ENCODE measurements around the gene PJA2. TPM values are rescaled to one million over a fixed set of nuclear protein-coding genes. Genes with fewer than 3 reads are reported as not detected.

Gene PJA2
- total and polyA plus RNA-seq, 9 of the 15 experiments (the other 6 are each of a cell fraction or from before 2014, with no cell fraction given), result 25.1 to 82.1 (median 50.1) TPM

- in situ Hi-C loops (cut with MboI), result no loop called here
- H3K36me3 ChIP-seq (ENCODE audit: control insufficient read depth, insufficient read depth, low read length), result no peaks in the 10 kb centered on the region
- H3K27me3 ChIP-seq (ENCODE audit: control insufficient read depth in 2 of 2, insufficient read depth in 2 of 2, low read length in 2 of 2), result peaks cover 18 to 19% of the 10 kb centered on the region in 2 experiments
- ChIA-PET CTCF (ENCODE audit: low intra/inter-chr PET ratio) (no interaction called here), POLR2A (no interaction called here)
- no peak overlapping the region for H3K4me3 ChIP-seq
- H3K79me2 ChIP-seq (ENCODE audit: control insufficient read depth, insufficient read depth, low read length), result no peaks in the 10 kb centered on the region
- H3K9ac ChIP-seq (ENCODE audit: insufficient read depth in 1 of 2, low read depth in 2 of 2, low read length in 2 of 2), result no peak overlapping the region
- no peaks in the 10 kb centered on the region for H3K9me1 ChIP-seq (ENCODE audit: control insufficient read depth, insufficient read depth, low read length)
- intact Hi-C loops (cut with micrococcal nuclease), result no loop called here
- TF ChIP-seq SNAPC5 (CRISPR knock-in tag; IDR thresholded peaks at IDR 0.05) (no peak), IRF1 (CRISPR knock-in tag; IDR thresholded peaks at IDR 0.05; ENCODE audit: borderline replicate concordance) (no peak)
- no peaks in the 10 kb centered on the region for H3K9me3 ChIP-seq (replicated peaks; ENCODE audit: control insufficient read depth, insufficient read depth, low read depth, low read length)
- H3K4me1 ChIP-seq (replicated peaks in 1 of 2; ENCODE audit: control insufficient read depth in 2 of 2, insufficient read depth in 2 of 2, low read length in 2 of 2), result no peaks in the 10 kb centered on the region
- no peak overlapping the region for H3K4me2 ChIP-seq (ENCODE audit: insufficient read depth, low read length)
- peak; percentile 44 for FAIRE-seq
- no TSS peak for BruUV-seq (replicated peaks)
- no peak overlapping the region for H3K27ac ChIP-seq (ENCODE audit: extremely low read depth, low read depth, low read length)
- no peak for DNase-seq (ENCODE audit: extremely low read depth in 1 of 4, low spot score in 3 of 4)
- H4K20me1 ChIP-seq (replicated peaks; ENCODE audit: control insufficient read depth, insufficient read depth, low read length), result no peaks in the 10 kb centered on the region
- H2AFZ ChIP-seq (ENCODE audit: low read depth, low read length), result no peak overlapping the region
- no peak for ATAC-seq
- WGBS (ENCODE audit: insufficient coverage, low coverage, missing lambda C conversion rate), result 0% methylated on average over 2 of the region's 2 CpGs
Observed at GRCh38 chr5:109313127-109313526, 96.6 kb downstream of the PJA2 start.

GRCh38 chr5:109312695-109313094 lies 97.1 kb downstream of the PJA2 start:
- ChIA-PET POLR2A (no interaction called here), CTCF (ENCODE audit: low intra/inter-chr PET ratio) (no interaction called here)
- Histone ChIP-seq H3K27ac (ENCODE audit: extremely low read depth, low read depth, low read length) (no peak overlapping the region), H3K4me2 (ENCODE audit: insufficient read depth, low read length) (no peak overlapping the region), H3K36me3 (ENCODE audit: control insufficient read depth, insufficient read depth, low read length) (no peaks in the 10 kb centered on the region), H3K27me3 (ENCODE audit: control insufficient read depth in 2 of 2, insufficient read depth in 2 of 2, low read length in 2 of 2) (peaks cover 18 to 21% of the 10 kb centered on the region in 2 experiments), H3K4me3 (no peak overlapping the region), H3K79me2 (ENCODE audit: control insufficient read depth, insufficient read depth, low read length) (no peaks in the 10 kb centered on the region), H3K9me3 (replicated peaks; ENCODE audit: control insufficient read depth, insufficient read depth, low read depth, low read length) (no peaks in the 10 kb centered on the region), H2AFZ (ENCODE audit: low read depth, low read length) (no peak overlapping the region), H3K9ac (ENCODE audit: insufficient read depth in 1 of 2, low read depth in 2 of 2, low read length in 2 of 2) (no peak overlapping the region), H3K9me1 (ENCODE audit: control insufficient read depth, insufficient read depth, low read length) (no peaks in the 10 kb centered on the region), H4K20me1 (replicated peaks; ENCODE audit: control insufficient read depth, insufficient read depth, low read length) (no peaks in the 10 kb centered on the region), H3K4me1 (replicated peaks in 1 of 2; ENCODE audit: control insufficient read depth in 2 of 2, insufficient read depth in 2 of 2, low read length in 2 of 2) (no peaks in the 10 kb centered on the region)
- 0% methylated on average over 2 of the region's 2 CpGs for WGBS (ENCODE audit: insufficient coverage, low coverage, missing lambda C conversion rate)
- ATAC-seq (no peak), FAIRE-seq (no peak), DNase-seq (ENCODE audit: extremely low read depth in 1 of 4, low spot score in 3 of 4) (no peak)
- BruUV-seq (replicated peaks), result no TSS peak
- TF ChIP-seq SRF (CRISPR knock-in tag; IDR thresholded peaks at IDR 0.05) (no peak), ZKSCAN3 (CRISPR knock-in tag; IDR thresholded peaks at IDR 0.05) (no peak), ZBTB1 (CRISPR knock-in tag; IDR thresholded peaks at IDR 0.05; ENCODE audit: borderline replicate concordance, low read depth) (no peak), RBBP5 (IDR thresholded peaks at IDR 0.05; ENCODE audit: borderline replicate concordance, insufficient read depth, low read length, poor library complexity, severe bottlenecking) (no peak), BRF2 (IDR thresholded peaks at IDR 0.05; ENCODE audit: borderline replicate concordance, insufficient read depth, insufficient read length) (no peak), HDAC1 (IDR thresholded peaks at IDR 0.05) (no peak), MEF2A (IDR thresholded peaks at IDR 0.05; ENCODE audit: control insufficient read depth, low read depth, low read length) (no peak)
- in situ Hi-C loops (cut with MboI) (no loop called here), intact Hi-C loops (cut with micrococcal nuclease) (no loop called here)
